Kidney (tissue), 14 donors: Measurements from ENCODE around the gene CNOT6. TPM values are rescaled to one million over a fixed set of nuclear protein-coding genes. Genes with fewer than 3 reads are reported as not detected.
A peak's percentile ranks its signal among the peaks of the same experiment; 100 is the strongest.

Experiments
- DNase-seq, 5 donors: peaks; one replicate each; pipeline ENCODE4 v3.0.0-alpha.2; 2013 to 2020
- FAIRE-seq: peaks from 2 replicates; lab custom pipeline; 2012; peaks lifted over from hg19 to GRCh38; lab: Jason Lieb, UNC
- H3K27ac ChIP-seq, 2 donors: one replicate each; pipeline ENCODE4 v1.7.0; 2013; ENCODE audit warnings: low read depth in 2 of 2, low read length in 2 of 2, inconsistent platforms in 1 of 2
- H3K27me3 ChIP-seq: one replicate; pipeline ENCODE4 v1.7.1; 2013; ENCODE audit warnings: low read length, inconsistent platforms; ENCODE audit not compliant: control insufficient read depth, insufficient read depth
- H3K36me3 ChIP-seq, 3 donors: one replicate each; pipeline versions ENCODE4 v1.7.0 to v1.7.1; 2013; ENCODE audit warnings: low read length in 3 of 3, control low read depth in 1 of 3, inconsistent platforms in 1 of 3; ENCODE audit not compliant: insufficient read depth in 3 of 3, control insufficient read depth in 2 of 3
- H3K4me1 ChIP-seq, 3 donors: one replicate each; pipeline versions ENCODE4 v1.7.0 to v1.7.1; 2013; ENCODE audit warnings: low read length in 3 of 3, inconsistent platforms in 1 of 3, low read depth in 1 of 3; ENCODE audit not compliant: control insufficient read depth in 2 of 3, insufficient read depth in 2 of 3
- H3K4me3 ChIP-seq, 3 donors: one replicate each; pipeline versions ENCODE4 v1.7.0 to v1.8.1; 2013; ENCODE audit warnings: low read length in 3 of 3, control low read depth in 1 of 3, inconsistent platforms in 1 of 3
- H3K9ac ChIP-seq, 3 donors: one replicate each; pipeline versions ENCODE4 v1.7.0 to v1.7.1; 2013; ENCODE audit warnings: low read length in 3 of 3, control low read depth in 1 of 3, inconsistent platforms in 1 of 3
- H3K9me3 ChIP-seq, 3 donors: one replicate each; pipeline versions ENCODE4 v1.7.0 to v1.7.1; 2013; ENCODE audit warnings: low read length in 3 of 3, control low read depth in 1 of 3, inconsistent platforms in 1 of 3; ENCODE audit not compliant: control insufficient read depth in 2 of 3, insufficient read depth in 1 of 3
- CTCF ChIP-seq: IDR thresholded peaks from 3 replicates; pipeline ENCODE4 v1.5.1; 2012; ENCODE audit warnings: mild to moderate bottlenecking, moderate library complexity, borderline replicate concordance; ENCODE audit not compliant: insufficient read depth; ENCODE audit errors: extremely low read depth
- intact Hi-C: fragments of 100-400 bp; cut with DNase I; formaldehyde crosslinking; loops from one replicate; pipeline ENCODE4 v1.11.1; 2022
- polyA plus RNA-seq: library from polyadenylated mRNA; stranded (reverse); fragments of 350-450 nt; fragmentation: Illumina TruSeq; extraction: RNeasy Lipid Tissue Mini Kit (QIAGEN cat#74804); gene quantifications from one replicate; pipeline ENCODE4 v1.2.3, GENCODE V29; 2014; ENCODE audit warnings: low read depth, low replicate concordance; ENCODE audit not compliant: insufficient read depth
- total RNA-seq: library from RNA; stranded (reverse); fragmentation: NEBNext Ultra II Directional; extraction: Animal tissue kit (Norgen Biotek cat#: 25700); gene quantifications from one replicate; pipeline ENCODE4 v1.2.1, GENCODE V29; 2021
- donor health status: control.
- donor health status: control.
- donor health status: control.
- donor health status: control.
- donor health status: control.
- donor health status: DM: yes; HTN: yes; CAD: no.
- donor health status: Normal renal cell carcinoma (clear cell type).

The CNOT6 gene
- total and polyA plus RNA-seq, 2 donors from 2014 or later, result 5.9 to 25.7 TPM

- H3K27me3 ChIP-seq, result no peaks in the 10 kb centered on the region
- no peak overlapping the region for H3K4me3 ChIP-seq
- H3K36me3 ChIP-seq, result no peaks in the 10 kb centered on the region
- H3K27ac ChIP-seq, result no peak overlapping the region
- no peak overlapping the region for H3K9ac ChIP-seq
- no peaks in the 10 kb centered on the region for H3K9me3 ChIP-seq
- H3K4me1 ChIP-seq, result no peaks in the 10 kb centered on the region
- FAIRE-seq (no peak), DNase-seq (no peak)
- no peak for TF ChIP-seq CTCF
- intact Hi-C loops, result no loop called here
Observed at GRCh38 chr5:180516440-180516839, 22.3 kb downstream of the CNOT6 start.

DNA sequence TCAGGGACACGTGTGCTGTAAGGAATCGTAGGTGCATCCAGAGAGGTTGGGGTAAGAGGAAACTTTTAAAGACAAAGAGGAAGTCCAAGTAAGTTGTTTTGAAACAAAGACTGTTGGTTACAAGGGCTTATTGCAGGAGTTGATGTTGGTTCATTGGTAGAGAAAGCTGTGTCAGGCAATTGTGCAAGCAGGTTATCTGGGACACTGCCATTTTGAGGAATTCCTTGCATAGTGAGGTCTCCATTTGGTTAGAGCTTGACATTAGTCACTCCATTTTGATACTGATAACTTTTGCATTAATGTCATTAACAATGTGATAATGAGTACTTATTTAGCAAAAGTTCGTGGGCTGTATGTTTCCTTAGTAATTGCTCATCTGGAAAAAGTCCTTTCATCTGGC lies 24.9 kb downstream of the CNOT6 start:
- FAIRE-seq (no peak), DNase-seq (no peak)
- no peaks in the 10 kb centered on the region for H3K36me3 ChIP-seq
- no peak overlapping the region for H3K27ac ChIP-seq
- no peak overlapping the region for H3K4me3 ChIP-seq
- no peak overlapping the region for H3K9ac ChIP-seq
- intact Hi-C loops, result no loop called here
- H3K4me1 ChIP-seq, result peaks cover 0 to 6% (median 5%) of the 10 kb centered on the region in 3 donors
- H3K9me3 ChIP-seq, result no peaks in the 10 kb centered on the region
- no peaks in the 10 kb centered on the region for H3K27me3 ChIP-seq
- TF ChIP-seq CTCF, result no peak

GRCh38 chr5:180521101-180521500 lies 26.9 kb downstream of the CNOT6 start:
- intact Hi-C loops, result no loop called here
- Histone ChIP-seq H3K36me3 (no peaks in the 10 kb centered on the region), H3K4me3 (no peak overlapping the region), H3K9ac (no peak overlapping the region), H3K27me3 (no peaks in the 10 kb centered on the region), H3K27ac (no peak overlapping the region), H3K4me1 (peaks cover 0 to 6% (median 5%) of the 10 kb centered on the region in 3 donors), H3K9me3 (no peaks in the 10 kb centered on the region)
- DNase-seq (peak in 1 of 5 donors; percentile 19), FAIRE-seq (no peak)
- TF ChIP-seq CTCF, result no peak

DNA sequence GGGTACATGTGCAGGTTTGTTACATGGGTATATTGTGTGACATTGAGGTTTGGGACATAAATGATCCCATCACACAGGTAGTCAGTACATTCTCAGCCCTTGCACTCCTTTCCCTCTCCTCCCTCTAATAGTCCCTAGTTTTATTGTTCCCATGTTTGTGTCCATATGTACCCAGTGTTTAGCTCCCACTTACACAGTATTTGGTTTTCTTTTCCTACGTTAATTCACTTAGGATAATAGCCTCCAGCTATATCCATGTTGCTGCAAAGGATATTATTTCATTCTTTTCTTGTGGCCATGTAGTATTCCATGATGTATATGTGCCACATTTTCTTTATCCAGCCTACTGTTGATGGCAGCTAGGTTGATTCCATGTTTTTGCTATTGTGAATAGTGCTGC lies 27.4 kb downstream of the CNOT6 start:
- no peak overlapping the region for H3K27ac ChIP-seq
- intact Hi-C loops, result no loop called here
- FAIRE-seq, result no peak
- no peaks in the 10 kb centered on the region for H3K27me3 ChIP-seq
- H3K36me3 ChIP-seq, result no peaks in the 10 kb centered on the region
- H3K9me3 ChIP-seq, result no peaks in the 10 kb centered on the region
- peaks cover 0 to 6% (median 5%) of the 10 kb centered on the region in 3 donors for H3K4me1 ChIP-seq
- H3K9ac ChIP-seq, result no peak overlapping the region
- no peak for TF ChIP-seq CTCF
- no peak overlapping the region for H3K4me3 ChIP-seq
- DNase-seq, result no peak
